PC-9 (cell line): ENCODE results near the gene ITM2C. TPM values are rescaled to one million over a fixed set of nuclear protein-coding genes. Genes with fewer than 3 reads are reported as not detected.

ENCODE experiments used
- BruUV-seq: library from RNA; stranded (reverse); fragments of 400-500 nt; replicated peaks from 2 replicates; lab custom pipeline; 2021; lab: Mats Ljungman, UMichigan
- CTCF ChIA-PET: fragments of 300-600 bp; sonication (Branson Sonifier 250); formaldehyde crosslinking; loops from one replicate; lab custom pipeline; 2022; ENCODE audit warnings: antibody characterized with exemption; lab: Charles Lee
- POLR2A ChIA-PET: fragments of 300-600 bp; sonication (Branson Sonifier 250); formaldehyde crosslinking; loops from one replicate; lab custom pipeline; 2022; ENCODE audit warnings: antibody characterized with exemption; ENCODE audit not compliant: unreplicated experiment; lab: Charles Lee
- DNase-seq, 2 experiments: peaks; one replicate each; pipeline versions ENCODE4 v3.0.0 to v3.0.0-alpha.2; 2015 to 2022; ENCODE audit warnings: mixed read lengths in 1 of 2
- H2AFZ ChIP-seq: fragments of 200-600 bp; sonication (generic); 2 replicates; pipeline ENCODE4 v1.8.1; 2017; ENCODE audit warnings: antibody characterized with exemption
- H3F3A ChIP-seq: fragments of 200-600 bp; sonication (generic); 2 replicates; pipeline ENCODE4 v1.8.1; 2017; ENCODE audit warnings: antibody characterized with exemption, mild to moderate bottlenecking, low read depth; ENCODE audit not compliant: insufficient read depth
- H3K27ac ChIP-seq: fragments of 200-600 bp; sonication (generic); 2 replicates; pipeline ENCODE4 v1.6.1; 2016; ENCODE audit warnings: mixed run types
- H3K27me3 ChIP-seq: fragments of 200-600 bp; sonication (generic); 2 replicates; pipeline ENCODE4 v1.6.1; 2016; ENCODE audit warnings: low read depth, mixed run types; ENCODE audit not compliant: insufficient read depth
- H3K36me3 ChIP-seq: fragments of 200-600 bp; sonication (generic); 2 replicates; pipeline ENCODE4 v1.6.1; 2016; ENCODE audit warnings: low read depth, mixed run types
- H3K4me1 ChIP-seq: fragments of 200-600 bp; sonication (generic); replicated peaks from 2 replicates; pipeline ENCODE4 v1.6.1; 2016; ENCODE audit warnings: mixed run types; ENCODE audit not compliant: insufficient read depth
- H3K4me2 ChIP-seq: fragments of 200-600 bp; sonication (generic); 2 replicates; pipeline ENCODE4 v1.6.1; 2017; ENCODE audit warnings: mixed run types
- H3K4me3 ChIP-seq: fragments of 200-600 bp; sonication (generic); 2 replicates; pipeline ENCODE4 v1.6.1; 2016; ENCODE audit warnings: mixed run types
- H3K79me2 ChIP-seq: fragments of 200-600 bp; sonication (generic); 2 replicates; pipeline ENCODE4 v1.6.1; 2017; ENCODE audit warnings: low read depth, mixed run types
- H3K9me2 ChIP-seq: fragments of 200-600 bp; sonication (generic); 2 replicates; pipeline ENCODE4 v1.8.1; 2017; ENCODE audit warnings: mild to moderate bottlenecking; ENCODE audit not compliant: insufficient read depth
- H3K9me3 ChIP-seq: fragments of 200-600 bp; sonication (generic); 2 replicates; pipeline ENCODE4 v1.8.1; 2016; ENCODE audit warnings: low read depth; ENCODE audit not compliant: insufficient read depth
- H4K20me1 ChIP-seq: fragments of 200-600 bp; sonication (generic); 2 replicates; pipeline ENCODE4 v1.8.1; 2017; ENCODE audit not compliant: insufficient read depth
- CTCF ChIP-seq: fragments of 200-600 bp; sonication (generic); conservative IDR thresholded peaks from 2 replicates; pipeline ENCODE4 v1.6.1; 2017; ENCODE audit warnings: mixed run types, antibody characterized with exemption, mild to moderate bottlenecking, moderate library complexity
- EZH2 ChIP-seq: fragments of 200-600 bp; sonication (generic); IDR thresholded peaks from 2 replicates; pipeline ENCODE4 v1.8.0; 2017; ENCODE audit warnings: antibody characterized with exemption, low read depth
- intact Hi-C: fragments of 100-400 bp; cut with micrococcal nuclease; formaldehyde crosslinking; loops from one replicate; pipeline ENCODE4 v1.10.0; 2022; ENCODE audit not compliant: unreplicated experiment
- total RNA-seq: library from RNA; stranded (reverse); gene quantifications from 2 replicates; pipeline ENCODE4 v1.2.3, GENCODE V29; 2021

The ITM2C gene
- total RNA-seq, 1 experiment from 2014 or later = 76.0 TPM

GRCh38 chr2:230905448-230906421 is 41.0 kb downstream of the ITM2C start:
- H4K20me1 ChIP-seq = no peaks in the 10 kb centered on the region
- no peak for DNase-seq
- H3K4me2 ChIP-seq = no peak overlapping the region
- H3K79me2 ChIP-seq = no peaks in the 10 kb centered on the region
- peaks cover 13% of the 10 kb centered on the region for H3K4me1 ChIP-seq
- ChIA-PET POLR2A (no interaction called here), CTCF (no interaction called here)
- peaks cover 8% of the 10 kb centered on the region for H3K27me3 ChIP-seq
- 0 out of 2 replicates have a peak, but pooled peaks cover 4% of the 10 kb centered on the region for H3F3A ChIP-seq
- TF ChIP-seq CTCF (no peak), EZH2 (no peak)
- no peak overlapping the region for H2AFZ ChIP-seq
- H3K36me3 ChIP-seq = no peaks in the 10 kb centered on the region
- no peaks in the 10 kb centered on the region for H3K9me2 ChIP-seq
- no peak overlapping the region for H3K4me3 ChIP-seq
- no TSS peak for BruUV-seq
- H3K27ac ChIP-seq = no peak overlapping the region
- intact Hi-C loops = no loop called here
- no peaks in the 10 kb centered on the region for H3K9me3 ChIP-seq

GRCh38 chr2:230906471-230907230 is 41.9 kb downstream of the ITM2C start:
- Histone ChIP-seq H4K20me1 (no peaks in the 10 kb centered on the region), H3K27ac (no peak overlapping the region), H2AFZ (no peak overlapping the region), H3K4me2 (no peak overlapping the region), H3K79me2 (no peaks in the 10 kb centered on the region), H3K36me3 (no peaks in the 10 kb centered on the region), H3K4me3 (no peak overlapping the region), H3F3A (0 out of 2 replicates have a peak, but pooled peaks cover 4% of the 10 kb centered on the region), H3K4me1 (peaks cover 13% of the 10 kb centered on the region), H3K9me2 (no peaks in the 10 kb centered on the region), H3K9me3 (no peaks in the 10 kb centered on the region), H3K27me3 (no peaks in the 10 kb centered on the region)
- DNase-seq = no peak
- intact Hi-C loops = no loop called here
- BruUV-seq = no TSS peak
- no peak for TF ChIP-seq CTCF
- TF ChIP-seq EZH2 = no peak
- CTCF ChIA-PET = no interaction called here
- POLR2A ChIA-PET = interaction anchor here (0.6 kb wide), 1 partner anchor 549 kb away, joined by 3 read pairs; no protein-coding TSS in a partner anchor

GRCh38 chr2:230907361-230908091 is 42.8 kb downstream of the ITM2C start:
- H3K27me3 ChIP-seq = no peaks in the 10 kb centered on the region
- no peak overlapping the region for H3K4me3 ChIP-seq
- H3K27ac ChIP-seq = no peak overlapping the region
- TF ChIP-seq EZH2 (no peak), CTCF (no peak)
- peaks cover 13% of the 10 kb centered on the region for H3K4me1 ChIP-seq
- BruUV-seq = no TSS peak
- DNase-seq = no peak
- ChIA-PET POLR2A (interaction anchor here (0.6 kb wide), 1 partner anchor 550 kb away, joined by 3 read pairs; no protein-coding TSS in a partner anchor), CTCF (no interaction called here)
- H3F3A ChIP-seq = 0 out of 2 replicates have a peak, but pooled peaks cover 4% of the 10 kb centered on the region
- intact Hi-C loops = loop anchor here (2.0 kb wide), 1 partner anchor 59 kb away; no protein-coding TSS in a partner anchor
- no peak overlapping the region for H2AFZ ChIP-seq
- no peaks in the 10 kb centered on the region for H3K9me3 ChIP-seq
- no peaks in the 10 kb centered on the region for H3K36me3 ChIP-seq
- no peak overlapping the region for H3K4me2 ChIP-seq
- no peaks in the 10 kb centered on the region for H3K9me2 ChIP-seq
- H3K79me2 ChIP-seq = no peaks in the 10 kb centered on the region
- H4K20me1 ChIP-seq = no peaks in the 10 kb centered on the region
